ENCODE data around the gene MGST1.
"Not testable (repeated sequence)": the region's sequence is repeated elsewhere in the genome, so short reads cannot be mapped to it uniquely, and the experiment has no call there.

Gene MGST1

DNA sequence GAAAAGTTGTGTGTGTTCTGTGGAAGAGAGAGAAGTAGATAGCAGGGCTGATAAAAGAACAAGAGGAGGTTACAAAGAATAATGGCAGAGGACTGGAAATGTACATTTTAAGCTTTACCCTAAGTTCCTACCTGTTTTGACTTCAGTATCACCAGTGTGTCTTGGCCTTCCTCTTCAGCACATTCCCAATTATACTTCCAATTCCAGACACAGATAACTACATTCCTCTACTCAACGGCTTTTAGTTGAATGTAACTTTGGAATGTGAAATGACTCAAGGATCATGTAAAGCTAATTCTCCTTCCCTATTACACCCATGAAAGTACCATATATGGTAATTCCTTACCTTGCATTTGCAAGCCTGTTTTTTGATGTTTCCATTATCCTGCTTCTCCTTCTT is 5.0 kb downstream of the MGST1 start:
- no peak for DNase-seq (ENCODE audit: low read depth)

DNA sequence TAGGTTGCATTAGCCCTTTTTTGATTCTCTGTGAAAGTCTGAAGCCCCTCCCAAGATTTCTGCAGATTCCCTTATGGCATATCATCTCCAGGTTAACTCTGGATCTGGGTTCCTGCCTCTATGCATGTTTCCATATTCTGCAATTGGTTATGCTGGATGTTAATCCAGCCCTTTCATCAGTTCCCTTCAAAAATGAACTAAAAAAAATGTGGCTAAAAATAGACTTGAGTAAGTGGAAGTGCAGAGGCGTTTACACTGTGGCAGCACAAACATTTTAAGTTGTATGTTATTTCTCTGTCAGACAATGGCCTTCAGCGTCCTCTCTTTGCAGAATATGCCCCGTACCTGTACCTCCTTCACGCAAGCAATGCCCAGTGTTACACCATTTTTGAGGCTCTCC is 11.4 kb downstream of the MGST1 start:
- no peak for DNase-seq (ENCODE audit: low read depth)

DNA sequence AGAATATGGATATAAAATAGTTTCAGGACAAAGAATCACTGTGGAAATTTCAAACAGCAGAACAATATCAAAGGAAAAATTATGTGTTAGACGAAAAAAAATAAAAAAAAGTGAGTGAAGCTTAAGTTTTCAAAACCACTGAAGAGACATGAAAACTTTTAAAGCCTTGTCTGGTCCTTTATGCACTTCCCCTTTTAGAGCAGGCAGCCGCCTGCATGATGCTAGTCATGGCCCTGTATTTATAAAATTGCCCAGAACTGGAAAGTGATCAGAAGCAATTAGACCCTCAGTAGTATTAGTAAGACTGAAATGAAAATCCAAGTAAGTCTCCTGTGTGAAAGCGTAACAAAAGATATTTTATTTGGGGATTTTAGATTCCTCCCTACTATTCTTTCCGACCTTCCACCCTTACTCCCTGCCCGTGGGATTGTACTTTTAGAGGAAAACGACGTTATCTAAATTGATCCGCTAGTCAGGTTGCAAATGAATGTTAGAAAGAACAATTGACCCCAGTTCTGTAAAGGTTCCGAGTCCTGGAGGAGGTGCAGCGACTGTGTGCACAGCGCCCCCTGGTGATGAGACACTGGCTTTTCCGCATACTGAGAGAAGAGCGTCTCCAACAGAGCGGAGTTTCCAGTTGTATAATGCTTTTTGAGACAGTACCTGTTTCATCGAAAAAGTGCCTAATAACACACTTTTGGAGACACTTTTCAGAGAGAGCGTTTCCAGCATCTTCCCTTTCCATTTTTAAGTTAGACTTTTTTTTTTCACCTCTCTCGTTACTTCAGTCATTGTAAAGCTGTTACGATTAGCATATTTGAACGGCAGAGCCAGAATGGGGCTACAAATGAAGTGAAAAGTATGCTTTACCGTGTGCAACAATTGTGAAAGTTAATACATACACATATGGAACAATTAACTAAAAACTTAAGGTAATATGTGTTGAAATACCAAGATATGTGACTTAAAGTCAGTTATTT is 12.4 kb downstream of the MGST1 start:
- no peak for DNase-seq (ENCODE audit: low read depth)

DNA sequence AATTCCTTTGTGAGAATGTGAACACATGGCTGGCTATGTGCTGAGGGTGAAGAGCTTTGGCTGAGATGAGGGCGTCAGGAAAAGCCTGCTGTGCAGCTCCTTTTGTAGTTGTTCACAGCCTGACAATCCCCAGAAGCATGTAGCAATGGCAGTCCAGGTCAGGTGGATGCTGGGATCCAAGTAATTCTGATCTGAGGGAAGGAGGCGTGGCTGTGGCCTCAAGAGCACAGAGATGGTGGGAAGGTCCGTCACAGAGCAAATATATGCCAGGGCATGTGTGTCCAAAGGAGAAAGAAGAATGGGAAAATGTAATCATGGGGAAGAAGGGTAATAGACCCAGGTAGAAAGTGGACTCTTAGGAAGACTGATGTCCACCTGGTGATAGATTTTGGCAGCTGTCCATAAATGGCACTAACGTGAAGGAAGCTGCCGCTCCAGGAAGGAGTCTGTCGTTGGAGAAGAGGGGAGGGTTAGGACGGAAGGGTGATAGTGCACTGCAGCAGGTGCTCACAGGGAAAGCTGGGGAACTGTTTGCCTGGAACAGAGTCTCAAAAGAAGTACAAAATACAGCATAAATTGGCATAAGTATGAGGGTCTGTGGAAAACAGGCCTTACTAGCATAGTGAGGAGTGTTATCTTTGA is 13.8 kb downstream of the MGST1 start:
- no peak for DNase-seq (ENCODE audit: low read depth)

DNA sequence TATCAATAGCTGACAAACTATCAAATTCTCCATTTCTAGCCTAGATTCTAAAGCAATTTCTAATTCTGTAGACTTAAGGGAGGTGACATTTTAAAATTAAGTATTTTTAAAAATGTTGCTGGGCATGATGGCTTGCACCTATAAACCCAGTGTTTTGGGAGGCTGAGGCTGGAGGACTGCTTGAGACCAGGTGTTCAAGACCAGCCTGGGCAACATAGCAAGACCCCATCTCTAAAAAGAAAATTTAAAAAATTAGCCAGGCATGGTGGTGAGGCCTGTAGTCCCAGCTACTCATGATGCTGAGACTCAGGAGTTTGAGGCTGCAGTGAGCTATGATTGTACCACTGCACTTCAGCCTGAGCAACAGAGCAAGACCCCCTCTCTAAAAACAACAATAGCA is 15.1 kb downstream of the MGST1 start:
- DNase-seq (ENCODE audit: low read depth) = no peak

DNA sequence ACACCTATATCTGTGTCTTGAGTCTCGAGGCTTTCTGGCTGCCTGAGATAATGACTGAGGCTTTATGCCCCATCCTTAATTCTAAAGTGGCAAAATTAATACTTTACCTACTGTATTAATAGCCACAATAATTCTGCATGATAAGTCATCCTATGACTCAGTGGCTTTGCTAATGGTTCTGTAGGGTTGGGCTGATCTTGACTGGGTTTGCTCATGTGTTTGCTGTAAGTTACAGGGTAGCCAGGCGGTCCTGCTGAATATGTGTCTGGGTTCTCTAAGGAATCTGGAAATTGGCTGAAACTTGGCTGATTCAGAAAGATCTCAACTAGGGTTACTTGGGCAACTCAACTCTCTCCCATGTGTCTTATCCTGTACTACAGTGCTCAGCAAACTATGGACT is 21.7 kb downstream of the MGST1 start:
- no peak for DNase-seq (ENCODE audit: low read depth)

DNA sequence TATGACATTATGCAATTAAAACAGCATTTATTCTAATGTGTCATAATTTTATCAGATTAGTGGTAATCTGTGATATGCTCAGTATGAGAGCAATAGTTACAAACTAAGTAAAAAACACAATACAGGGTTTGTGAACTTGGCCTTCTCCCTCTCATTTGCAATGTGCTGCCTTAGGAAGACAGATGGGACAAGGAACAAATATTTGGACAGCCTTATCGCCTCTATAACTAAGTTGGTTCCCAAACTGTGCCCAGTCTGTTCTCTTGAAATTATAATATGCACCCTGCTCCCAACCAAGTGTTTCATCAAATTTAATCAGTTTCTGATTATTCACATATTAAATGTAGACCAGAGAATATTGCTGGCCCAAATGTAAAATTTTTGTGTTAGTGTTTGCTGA is 22.7 kb downstream of the MGST1 start:
- DNase-seq (ENCODE audit: low read depth) = no peak

DNA sequence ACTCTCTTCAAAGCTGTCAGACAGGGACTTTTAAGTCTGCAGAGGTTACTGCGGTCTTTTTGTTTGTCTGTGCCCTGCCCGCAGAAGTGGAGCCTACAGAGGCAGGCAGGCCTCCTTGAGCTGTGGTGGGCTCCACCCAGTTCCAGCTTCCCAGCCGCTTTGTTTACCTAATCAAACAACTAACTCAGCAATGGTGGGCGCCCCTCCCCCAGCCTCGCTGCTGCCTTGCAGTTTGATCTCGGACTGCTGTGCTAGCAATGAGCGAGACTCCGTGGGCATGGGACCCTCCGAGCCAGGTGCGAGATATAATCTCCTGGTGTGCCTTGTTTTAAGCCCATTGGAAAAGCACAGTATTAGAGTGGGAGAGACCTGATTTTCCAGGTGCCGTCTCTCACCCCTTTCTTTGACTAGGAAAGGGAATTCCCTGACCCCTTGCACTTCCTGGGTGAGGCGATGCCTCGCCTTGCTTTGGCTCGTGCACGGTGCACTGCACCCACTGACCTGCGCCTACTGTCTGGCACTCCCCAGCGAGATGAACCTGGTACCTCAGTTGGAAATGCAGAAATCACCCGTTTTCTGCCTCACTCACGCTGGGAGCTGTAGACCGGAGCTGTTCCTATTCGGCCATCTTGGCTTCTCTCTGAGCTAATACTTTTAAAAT is 35.3 kb downstream of the MGST1 start:
- not testable (repeated sequence) for DNase-seq (ENCODE audit: low read depth)

DNA sequence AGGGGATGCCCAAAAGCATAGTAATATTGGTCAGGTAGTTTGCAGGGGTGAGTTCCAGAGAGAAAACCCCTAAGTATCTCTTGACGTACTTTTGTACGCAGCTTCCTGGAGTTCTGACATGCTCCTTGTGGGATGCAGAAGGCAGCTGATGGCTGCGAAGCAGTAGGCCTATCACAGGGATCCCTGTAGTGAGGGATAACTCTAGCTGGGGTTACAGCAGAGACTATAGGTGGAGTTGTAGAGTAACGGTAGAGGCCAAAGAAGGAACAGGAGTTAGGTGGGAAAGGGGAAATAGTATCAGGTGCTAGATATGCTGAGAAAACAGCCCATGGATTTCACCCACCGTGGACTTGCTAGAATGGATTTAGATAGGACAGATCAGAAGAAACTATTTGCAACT is 37.3 kb downstream of the MGST1 start:
- DNase-seq (ENCODE audit: low read depth) = no peak

DNA sequence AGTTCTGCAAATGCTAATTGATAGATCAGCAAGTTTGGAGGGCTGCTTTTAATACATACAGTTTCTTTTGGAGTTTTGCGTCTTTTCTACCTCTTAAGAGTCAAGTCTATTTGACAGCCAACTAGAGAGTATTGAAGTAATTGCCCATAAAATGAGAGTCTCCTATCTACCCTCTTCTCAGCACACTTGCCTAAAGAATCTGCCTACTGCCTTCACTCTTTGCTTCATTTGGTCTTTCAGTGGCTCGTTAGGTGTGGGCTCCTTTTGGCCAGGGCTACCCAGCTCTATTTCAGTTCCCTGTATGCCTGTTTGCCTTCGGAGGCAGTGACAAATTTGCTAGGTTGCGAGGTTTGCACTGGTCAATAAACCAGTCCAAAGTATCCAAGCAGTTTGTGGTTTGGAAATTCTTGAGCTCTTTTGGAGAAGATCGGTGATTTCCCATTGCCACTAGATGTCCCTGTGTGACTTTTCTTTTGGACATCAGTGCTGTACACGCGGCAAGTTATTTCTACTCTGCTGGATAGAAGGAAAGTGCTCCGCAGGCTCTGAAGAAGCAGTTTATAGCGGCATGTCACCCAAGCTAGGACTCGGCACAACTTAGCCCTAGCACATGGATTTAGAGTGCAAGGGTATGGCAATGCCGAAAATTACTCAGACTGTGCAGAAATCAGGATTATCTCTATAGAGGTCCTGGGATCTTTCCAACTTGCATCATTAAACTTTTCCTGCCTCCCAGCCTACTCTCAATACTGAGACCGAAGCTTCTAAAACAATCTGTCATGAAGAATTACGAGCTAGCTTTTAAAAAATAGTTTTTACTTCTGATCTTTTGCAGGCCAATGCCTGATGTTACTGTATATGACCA is 38.6 kb downstream of the MGST1 start:
- DNase-seq (ENCODE audit: low read depth) = no peak

DNA sequence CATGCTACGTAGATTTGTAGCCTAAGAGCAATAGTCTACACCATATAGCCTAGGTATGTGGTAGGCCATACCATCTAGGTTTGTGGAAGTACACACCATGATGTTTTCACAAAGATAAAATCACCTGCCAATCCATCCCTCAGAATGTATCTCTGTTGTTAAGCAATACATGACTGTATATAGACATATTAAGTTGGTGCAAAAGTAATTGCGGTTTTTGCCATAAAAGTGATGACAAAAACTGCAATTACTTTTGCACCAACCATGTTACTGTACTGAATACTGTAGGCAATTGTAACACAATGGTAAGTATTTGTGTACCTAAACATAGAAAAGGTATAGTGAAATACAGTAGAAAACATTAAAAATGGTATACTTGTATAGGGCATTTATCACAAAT is 40.5 kb downstream of the MGST1 start:
- DNase-seq (ENCODE audit: low read depth) = no peak

DNA sequence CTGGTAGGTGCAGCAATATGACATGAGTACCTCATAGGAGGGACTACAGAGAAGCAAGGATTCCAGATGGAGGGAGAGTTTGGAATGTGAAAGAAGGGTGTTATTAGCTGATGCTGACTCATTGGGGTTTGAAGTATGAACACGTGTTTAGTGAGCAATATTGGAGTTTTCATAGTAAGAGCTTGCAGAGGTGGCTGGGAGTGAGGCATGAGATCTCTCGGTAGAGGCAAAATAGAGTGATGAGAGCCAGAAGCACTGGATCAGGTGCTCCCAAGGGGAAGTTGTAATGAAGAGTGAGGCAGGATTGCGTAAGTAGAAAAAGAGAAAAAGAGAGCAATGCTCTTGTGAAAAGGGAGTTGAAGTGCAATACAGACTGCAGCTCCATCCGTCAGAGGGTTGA is 42.1 kb downstream of the MGST1 start:
- no peak for DNase-seq (ENCODE audit: low read depth)

DNA sequence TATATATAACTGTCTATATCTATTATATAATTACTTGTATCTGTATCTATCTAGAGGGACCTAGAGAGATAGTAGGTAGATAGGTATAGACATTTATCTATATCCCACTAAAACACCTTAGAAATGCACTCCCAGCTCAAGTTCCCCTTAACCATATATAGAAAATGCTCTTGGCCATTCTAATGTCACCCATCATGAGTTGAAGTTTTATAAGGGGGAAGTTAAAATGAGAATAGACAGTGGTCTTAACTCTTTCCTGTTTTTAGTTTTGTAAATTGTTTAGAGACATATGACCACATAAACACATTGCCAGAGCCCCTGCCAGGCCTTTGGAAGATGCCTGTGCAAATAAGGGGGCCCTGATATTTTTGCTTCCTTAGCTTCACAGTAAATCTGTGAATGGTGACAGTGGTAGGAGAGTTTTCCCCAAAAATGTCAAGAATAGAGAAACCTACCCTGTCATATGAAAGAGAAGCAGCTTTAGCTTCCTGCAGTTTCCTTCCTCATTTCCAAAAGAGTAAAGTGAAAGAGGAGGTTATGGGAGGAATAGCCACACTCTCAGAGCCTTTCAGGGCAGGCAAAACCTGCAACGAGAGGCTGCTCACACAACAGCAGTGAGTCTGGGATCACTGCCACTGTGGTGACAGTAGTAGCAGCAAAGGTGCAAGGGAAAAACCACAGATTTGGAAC is 45.5 kb downstream of the MGST1 start:
- no peak for DNase-seq (ENCODE audit: low read depth)

DNA sequence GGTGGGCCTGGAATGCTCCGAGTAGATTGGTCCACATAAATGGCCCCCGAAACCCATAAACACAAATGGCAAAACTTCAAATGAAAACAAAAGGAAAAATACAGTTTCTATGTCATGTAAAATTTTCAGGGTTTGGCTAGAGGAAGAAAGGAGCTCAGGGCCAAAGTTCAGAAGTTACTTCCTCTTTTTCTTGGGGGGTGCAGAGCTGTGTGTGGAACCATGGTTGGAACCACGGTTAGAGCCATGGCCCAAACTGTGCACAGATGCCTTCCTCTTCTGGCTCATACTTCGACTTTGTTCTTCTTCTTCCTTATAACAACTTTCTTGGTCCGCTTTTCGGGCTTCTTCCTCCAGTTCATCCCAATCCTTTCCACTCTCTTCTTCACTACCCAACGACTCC is 51.7 kb downstream of the MGST1 start:
- DNase-seq (ENCODE audit: low read depth) = no peak

DNA sequence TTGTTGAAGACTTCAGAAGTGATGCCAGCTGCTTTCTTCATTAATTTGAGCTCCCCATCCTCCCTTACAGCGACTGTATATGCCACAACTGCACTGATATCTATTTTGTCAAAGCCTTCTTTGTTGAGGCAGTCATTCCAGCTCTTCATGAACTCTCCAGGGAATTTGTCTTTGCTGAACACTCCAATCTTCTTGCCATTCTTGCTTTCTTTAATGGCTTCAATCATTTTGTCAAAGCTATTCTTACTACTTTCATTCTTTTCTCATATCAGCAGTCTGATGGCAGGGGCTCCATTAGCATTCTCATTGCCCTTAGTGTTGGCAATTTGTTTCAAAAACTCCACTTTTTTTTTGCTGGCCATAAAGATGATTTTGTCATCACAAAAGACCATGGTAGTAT is 54.4 kb downstream of the MGST1 start:
- DNase-seq (ENCODE audit: low read depth) = not testable (repeated sequence)

DNA sequence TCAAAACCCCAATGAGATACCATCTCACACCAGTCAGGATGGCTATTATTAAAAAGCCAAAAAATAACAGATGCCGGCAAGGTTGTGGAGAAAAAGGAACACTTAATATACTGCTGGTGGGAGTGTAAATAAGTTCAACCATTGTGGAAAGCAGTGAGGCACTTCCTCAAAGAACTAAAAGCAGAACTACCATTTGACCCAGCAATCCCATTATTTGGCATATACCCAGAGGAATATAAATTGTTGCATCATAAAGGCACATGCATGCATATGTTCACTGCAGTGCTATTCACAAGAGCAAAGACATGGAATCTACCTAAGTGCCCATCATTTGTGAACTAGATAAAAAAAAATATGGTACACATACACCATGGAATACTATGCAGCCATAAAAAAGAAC is 59.9 kb downstream of the MGST1 start:
- no peak for DNase-seq (ENCODE audit: low read depth)
